DND-41 (cell line): ENCODE data around the gene MEIS1.

ENCODE experiments used
- EZH2 ChIP-seq: IDR thresholded peaks from 3 replicates; pipeline ENCODE4 v1.6.1; 2012; ENCODE audit warnings: borderline replicate concordance, low read depth, mild to moderate bottlenecking, moderate library complexity, low read length, inconsistent platforms; ENCODE audit not compliant: severe bottlenecking
- TF ChIP-seq, protein P1 (sequence below): IDR thresholded peaks from 2 replicates; pipeline ENCODE4 v1.5.1; 2012; ENCODE audit warnings: borderline replicate concordance, low read length, moderate library complexity, mild to moderate bottlenecking; ENCODE audit not compliant: poor library complexity, severe bottlenecking; ENCODE audit errors: extremely low read depth

DNA sequence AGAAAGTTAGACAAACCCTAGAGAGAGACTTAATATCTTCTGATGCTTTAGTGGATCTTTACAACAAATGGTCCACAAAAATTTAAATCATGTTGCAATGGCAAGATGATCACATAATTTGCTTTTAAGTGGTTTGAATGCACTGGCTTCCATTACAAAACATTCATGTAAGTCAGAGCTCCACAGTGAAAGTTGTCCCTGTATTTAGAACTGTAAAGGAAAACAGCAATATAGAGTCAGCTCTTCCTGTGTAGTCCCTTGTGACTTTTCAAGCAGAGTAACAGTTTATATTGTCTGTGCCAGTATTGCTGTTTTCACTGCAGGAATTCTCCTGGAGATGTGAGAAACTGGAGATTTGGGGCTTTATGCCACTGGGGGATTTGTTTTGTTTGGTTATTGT lies 77.7 kb downstream of the MEIS1 start:
- no peak for TF ChIP-seq EZH2
- TF ChIP-seq, protein P1, sequence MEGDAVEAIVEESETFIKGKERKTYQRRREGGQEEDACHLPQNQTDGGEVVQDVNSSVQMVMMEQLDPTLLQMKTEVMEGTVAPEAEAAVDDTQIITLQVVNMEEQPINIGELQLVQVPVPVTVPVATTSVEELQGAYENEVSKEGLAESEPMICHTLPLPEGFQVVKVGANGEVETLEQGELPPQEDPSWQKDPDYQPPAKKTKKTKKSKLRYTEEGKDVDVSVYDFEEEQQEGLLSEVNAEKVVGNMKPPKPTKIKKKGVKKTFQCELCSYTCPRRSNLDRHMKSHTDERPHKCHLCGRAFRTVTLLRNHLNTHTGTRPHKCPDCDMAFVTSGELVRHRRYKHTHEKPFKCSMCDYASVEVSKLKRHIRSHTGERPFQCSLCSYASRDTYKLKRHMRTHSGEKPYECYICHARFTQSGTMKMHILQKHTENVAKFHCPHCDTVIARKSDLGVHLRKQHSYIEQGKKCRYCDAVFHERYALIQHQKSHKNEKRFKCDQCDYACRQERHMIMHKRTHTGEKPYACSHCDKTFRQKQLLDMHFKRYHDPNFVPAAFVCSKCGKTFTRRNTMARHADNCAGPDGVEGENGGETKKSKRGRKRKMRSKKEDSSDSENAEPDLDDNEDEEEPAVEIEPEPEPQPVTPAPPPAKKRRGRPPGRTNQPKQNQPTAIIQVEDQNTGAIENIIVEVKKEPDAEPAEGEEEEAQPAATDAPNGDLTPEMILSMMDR, result no peak
